Fibroblast of peridontal ligament (primary cell): Measurements from ENCODE around the gene ADSS1.
"Not testable (repeated sequence)": the region's sequence is repeated elsewhere in the genome, so short reads cannot be mapped to it uniquely, and the experiment has no call there.

ENCODE experiments used
- DNase-seq: peaks from one replicate; pipeline ENCODE4 v3.0.0-alpha.2; 2010; ENCODE audit errors: extremely low read depth

ADSS1 gene

GRCh38 chr14:104750056-104750752, 26.2 kb downstream of the ADSS1 start:
- peak; percentile 65 for DNase-seq

GRCh38 chr14:104750753-104751057, 26.7 kb downstream of the ADSS1 start:
- DNase-seq, result not testable (repeated sequence)

GRCh38 chr14:104751539-104752422, 27.8 kb downstream of the ADSS1 start:
- DNase-seq, result no peak

GRCh38 chr14:104752423-104752734, 28.4 kb downstream of the ADSS1 start:
- no peak for DNase-seq

- peak; percentile 97 for DNase-seq
These were observed 28.9 kb downstream of the ADSS1 start, which contains the start of gene SIVA1 for GRCh38 chr14:104752735-104753527. SIVA1 (plus strand) TSS chr14:104753147; CDS start chr14:104753202, 55 bp downstream.

GRCh38 chr14:104753528-104754212, 29.6 kb downstream of the ADSS1 start:
- DNase-seq, result no peak

- DNase-seq, result no peak
These were observed 30.3 kb downstream of the ADSS1 start for GRCh38 chr14:104754213-104754851.

- DNase-seq, result no peak
These were observed 31.6 kb downstream of the ADSS1 start for GRCh38 chr14:104755621-104756020.

GRCh38 chr14:104756477-104757237, 32.6 kb downstream of the ADSS1 start:
- DNase-seq, result no peak

- DNase-seq, result peak; percentile 47
These were observed 33.2 kb downstream of the ADSS1 start for GRCh38 chr14:104757238-104757585.

- DNase-seq, result no peak
These were observed 33.8 kb downstream of the ADSS1 start for GRCh38 chr14:104757681-104758392.

GRCh38 chr14:104758981-104759969, 35.2 kb downstream of the ADSS1 start:
- DNase-seq, result no peak

GRCh38 chr14:104765517-104765916, 41.5 kb downstream of the ADSS1 start:
- no peak for DNase-seq

GRCh38 chr14:104766256-104766862, 42.3 kb downstream of the ADSS1 start:
- DNase-seq, result no peak

- no peak for DNase-seq
These were observed 43.0 kb downstream of the ADSS1 start for GRCh38 chr14:104766863-104767633.

- no peak for DNase-seq
These were observed 43.5 kb downstream of the ADSS1 start for GRCh38 chr14:104767634-104767918.

- peak; percentile 73 for DNase-seq
These were observed 44.7 kb downstream of the ADSS1 start for GRCh38 chr14:104768437-104769323.
